Trophoblast cell (in vitro differentiated cells and primary cell): ENCODE results near the gene USP9X.
A peak's percentile ranks its signal among the peaks of the same experiment; 100 is the strongest.

Source experiments
- DNase-seq, 2 donors: peaks; one replicate each; pipeline ENCODE4 v3.0.0-alpha.2; 2016
- H2AFZ ChIP-seq: 2 replicates; pipeline ENCODE4 v1.6.1; 2013; ENCODE audit warnings: low read length, moderate library complexity, mild to moderate bottlenecking; ENCODE audit not compliant: insufficient read depth, poor library complexity
- H2AK5ac ChIP-seq: 2 replicates; pipeline ENCODE4 v1.6.1; 2013; ENCODE audit warnings: mild to moderate bottlenecking, low read length
- H2BK120ac ChIP-seq: 2 replicates; pipeline ENCODE4 v1.6.1; 2013; ENCODE audit warnings: low read length, mild to moderate bottlenecking, moderate library complexity; ENCODE audit not compliant: insufficient read depth, poor library complexity
- H2BK12ac ChIP-seq: 2 replicates; pipeline ENCODE4 v1.6.1; 2013; ENCODE audit warnings: mild to moderate bottlenecking, low read length, moderate library complexity
- H2BK5ac ChIP-seq: 2 replicates; pipeline ENCODE4 v1.6.1; 2013; ENCODE audit warnings: low read length, low read depth, moderate library complexity, mild to moderate bottlenecking; ENCODE audit not compliant: poor library complexity
- H3K14ac ChIP-seq: 2 replicates; pipeline ENCODE4 v1.6.1; 2013; ENCODE audit warnings: mild to moderate bottlenecking, low read length
- H3K18ac ChIP-seq: 2 replicates; pipeline ENCODE4 v1.6.1; 2013; ENCODE audit warnings: mild to moderate bottlenecking, low read length
- H3K23ac ChIP-seq: 2 replicates; pipeline ENCODE4 v1.6.1; 2013; ENCODE audit warnings: low read length
- H3K27ac ChIP-seq: 2 replicates; pipeline ENCODE4 v1.5.1; 2013; ENCODE audit warnings: low read depth, mild to moderate bottlenecking, inconsistent platforms, low read length, moderate library complexity
- H3K27me3 ChIP-seq: 2 replicates; pipeline ENCODE4 v1.6.1; 2013; ENCODE audit warnings: inconsistent platforms, mild to moderate bottlenecking, low read length, moderate library complexity; ENCODE audit not compliant: insufficient read depth
- H3K36me3 ChIP-seq, 2 experiments: 1 replicate in 1 of 2; 2 replicates in 1 of 2; pipeline ENCODE4 v1.6.1; 2013; ENCODE audit warnings: low read length in 2 of 2, mild to moderate bottlenecking in 2 of 2, moderate library complexity in 1 of 2; ENCODE audit not compliant: insufficient read depth in 2 of 2, control insufficient read depth in 1 of 2
- H3K4ac ChIP-seq: 2 replicates; pipeline ENCODE4 v1.6.1; 2013; ENCODE audit warnings: low read depth, mild to moderate bottlenecking, low read length, moderate library complexity
- H3K4me1 ChIP-seq, 2 experiments: 1 replicate in 1 of 2; 2 replicates in 1 of 2; pipeline ENCODE4 v1.6.1; 2013; ENCODE audit warnings: low read length in 2 of 2, mild to moderate bottlenecking in 2 of 2, moderate library complexity in 1 of 2; ENCODE audit not compliant: insufficient read depth in 2 of 2, control insufficient read depth in 1 of 2
- H3K4me2 ChIP-seq: 2 replicates; pipeline ENCODE4 v1.6.1; 2013; ENCODE audit warnings: inconsistent platforms, mild to moderate bottlenecking, low read length, moderate library complexity
- H3K4me3 ChIP-seq: 2 replicates; pipeline ENCODE4 v1.5.1; 2013; ENCODE audit warnings: mild to moderate bottlenecking, low read depth, low read length, inconsistent platforms
- H3K79me1 ChIP-seq: one replicate; pipeline ENCODE4 v1.6.1; 2013; ENCODE audit warnings: low read length
- H3K79me2 ChIP-seq: 2 replicates; pipeline ENCODE4 v1.6.1; 2013; ENCODE audit warnings: low read length, mild to moderate bottlenecking; ENCODE audit not compliant: control insufficient read depth, insufficient read depth, poor library complexity
- H3K9ac ChIP-seq: 2 replicates; pipeline ENCODE4 v1.6.1; 2013; ENCODE audit warnings: mild to moderate bottlenecking, low read length
- H3K9me3 ChIP-seq: 2 replicates; pipeline ENCODE4 v1.6.1; 2013; ENCODE audit warnings: low read depth, mild to moderate bottlenecking, control low read depth, inconsistent platforms, low read length; ENCODE audit not compliant: insufficient read depth
- H4K12ac ChIP-seq: 2 replicates; pipeline ENCODE4 v1.6.1; 2013; ENCODE audit warnings: low read depth, mild to moderate bottlenecking, low read length, moderate library complexity
- H4K8ac ChIP-seq: 2 replicates; pipeline ENCODE4 v1.6.1; 2013; ENCODE audit warnings: low read depth, mild to moderate bottlenecking, low read length, moderate library complexity
- H4K91ac ChIP-seq: one replicate; pipeline ENCODE4 v1.6.1; 2013; ENCODE audit warnings: low read depth, mild to moderate bottlenecking, low read length, moderate library complexity
- whole genome bisulfite sequencing: extraction: QIAGEN DNeasy Blood & Tissue Kit; methylation state at CpG from one replicate; pipeline ENCODE4 v1.1.7; 2013; ENCODE audit warnings: missing lambda C conversion rate; ENCODE audit not compliant: insufficient read length, insufficient coverage; ENCODE audit errors: extremely low coverage; 5-methylcytosine and 5-hydroxymethylcytosine counted together

The USP9X gene

DNA sequence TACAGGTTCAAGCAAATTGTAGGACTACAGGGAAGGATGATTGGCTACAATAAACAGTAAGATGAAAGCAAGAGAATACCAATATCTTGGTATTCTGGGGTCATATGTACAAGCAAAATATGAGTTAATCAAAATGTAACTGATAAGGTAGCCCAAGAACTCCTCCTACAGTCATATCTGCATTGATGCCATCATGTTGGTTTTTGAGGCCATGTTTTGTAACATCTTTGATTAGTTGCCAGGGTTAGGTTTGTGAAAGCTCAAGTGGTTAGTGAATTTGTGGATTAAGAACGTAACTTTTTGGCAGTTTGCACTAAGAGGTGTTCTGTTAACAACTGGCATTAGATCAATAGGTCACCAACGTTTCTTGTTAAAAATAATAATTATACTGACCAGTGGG lies 59.6 kb downstream of the USP9X start:
- Histone ChIP-seq H2AFZ (no peak overlapping the region), H2BK120ac (no peak overlapping the region)

DNA sequence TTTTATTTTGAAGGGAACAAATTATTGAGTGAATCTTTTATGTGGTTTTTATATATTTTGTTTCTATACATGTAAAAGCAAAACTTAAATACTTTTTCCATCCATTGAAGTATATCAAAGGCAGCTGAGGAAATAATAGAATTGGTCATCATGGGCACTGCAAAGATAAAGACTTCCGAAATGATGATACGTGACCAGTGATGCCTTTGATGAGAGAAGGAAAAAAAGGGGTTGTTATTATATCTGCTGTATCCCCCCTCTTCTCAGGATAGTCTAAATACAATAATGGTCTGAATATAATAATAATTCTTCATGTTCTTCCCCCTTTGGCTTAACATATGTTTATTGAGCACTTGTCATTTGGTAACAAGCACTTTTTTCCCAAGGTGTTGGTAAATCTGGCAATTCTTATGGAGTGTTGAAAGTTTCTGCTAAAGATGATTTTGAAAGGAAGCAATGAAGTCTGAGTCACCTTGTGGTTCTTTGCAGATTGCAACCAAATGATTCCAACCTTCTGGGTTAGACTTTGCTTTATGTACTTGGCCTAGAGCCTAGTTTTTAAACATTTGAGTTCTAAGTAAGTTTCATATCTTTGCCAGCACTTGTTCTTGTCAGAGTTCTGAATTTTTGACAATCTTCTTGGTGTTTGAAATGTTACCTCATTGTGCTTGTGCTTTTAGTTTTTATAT lies 60.8 kb downstream of the USP9X start:
- Histone ChIP-seq H3K79me1 (no peaks in the 10 kb centered on the region), H3K9me3 (no peaks in the 10 kb centered on the region), H3K4me2 (no peak overlapping the region), H4K12ac (no peak overlapping the region), H3K79me2 (no peaks in the 10 kb centered on the region), H3K4me3 (no peak overlapping the region), H3K4ac (no peak overlapping the region), H3K27me3 (no peaks in the 10 kb centered on the region), H2BK12ac (no peak overlapping the region), H2BK120ac (no peak overlapping the region), H3K36me3 (peaks cover 1 to 3% of the 10 kb centered on the region in 2 experiments), H3K18ac (no peak overlapping the region), H3K14ac (no peak overlapping the region), H2BK5ac (no peak overlapping the region), H2AK5ac (no peak overlapping the region), H4K8ac (no peak overlapping the region), H3K23ac (no peak overlapping the region), H3K9ac (no peak overlapping the region), H3K27ac (no peak overlapping the region), H3K4me1 (no peaks in the 10 kb centered on the region), H4K91ac (no peak overlapping the region), H2AFZ (no peak overlapping the region)
- DNase-seq, result peak in 1 of 2 donors; percentile 3
- WGBS, result no CpG with 5 or more reads among the region's 2 CpGs

More for the DNA sequence above, 59.6 kb downstream of the USP9X start:
- Histone ChIP-seq H2BK5ac (no peak overlapping the region), H4K12ac (no peak overlapping the region), H3K27ac (no peak overlapping the region), H3K4ac (no peak overlapping the region), H3K4me3 (no peak overlapping the region), H3K4me2 (no peak overlapping the region), H4K8ac (no peak overlapping the region), H4K91ac (no peak overlapping the region), H3K79me1 (no peaks in the 10 kb centered on the region), H3K23ac (no peak overlapping the region), H2AK5ac (no peak overlapping the region), H3K9ac (no peak overlapping the region), H3K79me2 (no peaks in the 10 kb centered on the region), H3K14ac (no peak overlapping the region), H2BK12ac (no peak overlapping the region), H3K18ac (no peak overlapping the region), H3K4me1 (no peaks in the 10 kb centered on the region), H3K27me3 (no peaks in the 10 kb centered on the region), H3K9me3 (no peaks in the 10 kb centered on the region), H3K36me3 (peaks cover 1 to 3% of the 10 kb centered on the region in 2 experiments)
- WGBS, result no CpG with 5 or more reads among the region's 2 CpGs
- DNase-seq, result no peak

DNA sequence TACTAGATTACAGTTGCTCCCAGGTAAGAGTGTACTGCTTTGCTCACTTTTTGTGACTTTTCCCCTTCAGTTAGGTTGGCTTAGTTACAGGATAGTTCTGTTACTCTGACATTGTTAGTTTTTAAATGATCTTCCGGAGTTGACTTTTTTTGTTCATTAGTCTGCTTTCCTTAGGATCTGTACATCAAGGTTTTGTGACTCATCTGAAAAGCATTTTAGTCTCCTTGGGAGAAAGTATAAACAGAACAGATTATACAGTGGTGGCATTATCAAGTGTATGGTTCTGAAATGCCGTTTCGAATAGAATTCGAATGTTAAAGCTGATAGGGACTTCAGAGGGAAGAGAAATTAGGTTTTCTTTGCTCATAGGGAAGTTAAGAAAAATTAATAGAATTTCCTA lies 63.3 kb downstream of the USP9X start:
- Histone ChIP-seq H3K36me3 (peaks cover 0 to 5% of the 10 kb centered on the region in 2 experiments), H3K27ac (no peak overlapping the region)

DNA sequence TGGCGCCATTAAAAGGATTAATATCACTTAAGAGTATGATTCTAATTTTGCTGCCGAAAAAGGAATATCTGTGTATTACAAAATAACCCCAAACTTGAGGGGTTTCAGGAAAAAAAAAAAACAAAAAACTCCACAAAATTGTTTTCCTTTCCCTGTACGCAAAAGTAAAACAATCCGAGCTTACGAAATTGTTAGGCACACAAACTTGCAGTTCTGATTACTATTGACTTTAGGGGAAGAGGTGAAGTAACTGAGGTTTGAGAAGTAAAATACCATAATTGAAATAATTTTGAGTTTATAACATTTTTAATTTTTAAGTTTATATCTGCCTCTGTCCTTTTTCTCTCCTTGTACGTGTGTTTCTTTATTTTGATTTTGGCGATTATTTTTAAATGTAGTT lies 64.8 kb downstream of the USP9X start:
- no peak overlapping the region for H2AK5ac ChIP-seq
- H3K9ac ChIP-seq, result no peak overlapping the region
- H3K4ac ChIP-seq, result no peak overlapping the region
- no peak overlapping the region for H2BK120ac ChIP-seq
- H2BK12ac ChIP-seq, result no peak overlapping the region
- H3K36me3 ChIP-seq, result peaks cover 0 to 3% of the 10 kb centered on the region in 2 experiments
- no peak overlapping the region for H3K27ac ChIP-seq
- H4K8ac ChIP-seq, result no peak overlapping the region
- no CpG with 5 or more reads among the region's 7 CpGs for WGBS
- H3K4me1 ChIP-seq, result no peaks in the 10 kb centered on the region
- no peaks in the 10 kb centered on the region for H3K9me3 ChIP-seq
- no peak overlapping the region for H3K18ac ChIP-seq
- H3K14ac ChIP-seq, result no peak overlapping the region
- H2BK5ac ChIP-seq, result no peak overlapping the region
- no peak overlapping the region for H4K12ac ChIP-seq
- no peaks in the 10 kb centered on the region for H3K27me3 ChIP-seq
- H3K79me2 ChIP-seq, result no peaks in the 10 kb centered on the region
- no peak overlapping the region for H3K4me3 ChIP-seq
- no peak overlapping the region for H3K23ac ChIP-seq
- H3K79me1 ChIP-seq, result no peaks in the 10 kb centered on the region
- no peak for DNase-seq
- H2AFZ ChIP-seq, result no peak overlapping the region
- no peak overlapping the region for H3K4me2 ChIP-seq
- no peak overlapping the region for H4K91ac ChIP-seq

More for the DNA sequence above, 63.3 kb downstream of the USP9X start:
- no peak overlapping the region for H2AFZ ChIP-seq
- peak in 1 of 2 donors; percentile 38 for DNase-seq
- WGBS, result no CpG with 5 or more reads among the region's 4 CpGs
- H3K4me1 ChIP-seq, result no peaks in the 10 kb centered on the region
- H3K27me3 ChIP-seq, result no peaks in the 10 kb centered on the region
- no peak overlapping the region for H3K14ac ChIP-seq
- H2AK5ac ChIP-seq, result no peak overlapping the region
- no peak overlapping the region for H2BK5ac ChIP-seq
- no peak overlapping the region for H2BK120ac ChIP-seq
- no peak overlapping the region for H3K4me3 ChIP-seq
- H3K9me3 ChIP-seq, result no peaks in the 10 kb centered on the region
- H2BK12ac ChIP-seq, result no peak overlapping the region
- no peak overlapping the region for H4K91ac ChIP-seq
- no peak overlapping the region for H4K12ac ChIP-seq
- no peak overlapping the region for H3K4ac ChIP-seq
- H3K4me2 ChIP-seq, result no peak overlapping the region
- H4K8ac ChIP-seq, result no peak overlapping the region
- no peak overlapping the region for H3K9ac ChIP-seq
- no peaks in the 10 kb centered on the region for H3K79me1 ChIP-seq
- H3K79me2 ChIP-seq, result no peaks in the 10 kb centered on the region
- H3K23ac ChIP-seq, result no peak overlapping the region
- no peak overlapping the region for H3K18ac ChIP-seq
